Panc1 (cell line): ENCODE data around the gene KLRF2.

Experiments
- CTCF ChIP-seq: fragments of 450-650 bp; IDR thresholded peaks from 2 replicates; pipeline ENCODE4 v1.5.1; 2017; ENCODE audit warnings: mild to moderate bottlenecking
- POLR2AphosphoS5 ChIP-seq: IDR thresholded peaks from 2 replicates; pipeline ENCODE4 v1.6.1; 2012; ENCODE audit warnings: mild to moderate bottlenecking, low read depth, low read length, moderate library complexity
- REST ChIP-seq, 2 experiments: IDR thresholded peaks; 2 replicates each; pipeline ENCODE4 v1.6.1; 2011 to 2012; ENCODE audit warnings: low read depth in 2 of 2, control low read depth in 1 of 2, low read length in 1 of 2, mild to moderate bottlenecking in 1 of 2, moderate library complexity in 1 of 2; ENCODE audit not compliant: insufficient read depth in 1 of 2
- SIN3A ChIP-seq: IDR thresholded peaks from 2 replicates; pipeline ENCODE4 v1.6.1; 2012; ENCODE audit warnings: low read depth, mild to moderate bottlenecking, low read length, moderate library complexity, borderline replicate concordance; ENCODE audit not compliant: insufficient read depth
- TCF7L2 ChIP-seq: IDR thresholded peaks from 2 replicates; pipeline ENCODE4 v1.6.1; 2011; ENCODE audit warnings: mild to moderate bottlenecking, low read depth, low read length, inconsistent platforms

GRCh38 chr12:9856894-9857293 is 24.4 kb upstream of the KLRF2 start:
- TF ChIP-seq CTCF (no peak), REST (IDR thresholded peaks at IDR 0.05; ENCODE audit: insufficient read depth in 1 of 2, low read depth in 2 of 2, low read length in 1 of 2) (no peak), POLR2AphosphoS5 (no peak), SIN3A (no peak), TCF7L2 (no peak)
